GM12874 (cell line): Measurements from ENCODE around the gene FRS2.

Source experiments
- TF ChIP-seq, protein P1 (sequence below): IDR thresholded peaks from 2 replicates; pipeline ENCODE4 v1.5.1; 2011; ENCODE audit warnings: low read depth, mild to moderate bottlenecking, control low read depth, low read length, moderate library complexity; ENCODE audit not compliant: insufficient read depth

FRS2 gene

DNA sequence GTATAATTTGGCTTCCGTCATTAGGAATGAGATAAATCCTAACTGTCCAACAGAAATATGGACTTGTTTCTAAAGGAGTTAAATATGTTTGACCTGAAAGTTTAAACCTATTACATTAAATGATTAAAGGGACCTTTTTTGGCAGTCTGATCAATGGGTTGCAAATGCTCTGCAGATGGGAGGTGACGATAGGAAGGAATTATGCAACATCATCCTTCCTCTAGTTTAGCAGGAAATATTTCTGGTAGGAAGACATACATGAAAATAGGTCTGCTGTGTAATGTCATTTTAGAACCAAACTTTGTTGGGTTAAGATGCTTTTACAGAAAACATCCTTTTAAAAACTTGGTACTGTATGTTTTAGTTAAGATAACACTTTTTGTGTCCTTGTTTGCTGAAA, 137.9 kb downstream of the FRS2 start:
- TF ChIP-seq, protein P1, sequence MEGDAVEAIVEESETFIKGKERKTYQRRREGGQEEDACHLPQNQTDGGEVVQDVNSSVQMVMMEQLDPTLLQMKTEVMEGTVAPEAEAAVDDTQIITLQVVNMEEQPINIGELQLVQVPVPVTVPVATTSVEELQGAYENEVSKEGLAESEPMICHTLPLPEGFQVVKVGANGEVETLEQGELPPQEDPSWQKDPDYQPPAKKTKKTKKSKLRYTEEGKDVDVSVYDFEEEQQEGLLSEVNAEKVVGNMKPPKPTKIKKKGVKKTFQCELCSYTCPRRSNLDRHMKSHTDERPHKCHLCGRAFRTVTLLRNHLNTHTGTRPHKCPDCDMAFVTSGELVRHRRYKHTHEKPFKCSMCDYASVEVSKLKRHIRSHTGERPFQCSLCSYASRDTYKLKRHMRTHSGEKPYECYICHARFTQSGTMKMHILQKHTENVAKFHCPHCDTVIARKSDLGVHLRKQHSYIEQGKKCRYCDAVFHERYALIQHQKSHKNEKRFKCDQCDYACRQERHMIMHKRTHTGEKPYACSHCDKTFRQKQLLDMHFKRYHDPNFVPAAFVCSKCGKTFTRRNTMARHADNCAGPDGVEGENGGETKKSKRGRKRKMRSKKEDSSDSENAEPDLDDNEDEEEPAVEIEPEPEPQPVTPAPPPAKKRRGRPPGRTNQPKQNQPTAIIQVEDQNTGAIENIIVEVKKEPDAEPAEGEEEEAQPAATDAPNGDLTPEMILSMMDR, result no peak

DNA sequence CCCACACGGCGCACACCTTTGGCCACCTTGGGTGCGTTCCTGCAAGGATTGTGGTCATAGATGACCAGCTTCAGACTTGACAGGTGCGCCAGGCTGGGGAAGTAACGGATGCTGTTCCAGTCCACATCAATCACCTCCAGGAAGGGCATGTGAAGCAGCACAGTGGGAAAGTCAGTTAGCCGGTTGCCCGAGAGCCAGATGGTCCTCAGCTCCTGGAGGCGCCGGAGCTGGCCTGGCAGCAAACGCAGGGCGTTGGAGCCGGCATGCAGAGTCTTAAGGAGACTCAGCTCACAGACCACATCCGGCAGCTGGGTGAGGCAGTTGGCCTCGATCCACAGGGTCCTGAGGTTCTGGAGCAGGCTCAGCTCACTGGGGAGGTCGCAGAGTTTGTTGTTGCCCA, 139.9 kb downstream of the FRS2 start:
- TF ChIP-seq, protein P1, result no peak

DNA sequence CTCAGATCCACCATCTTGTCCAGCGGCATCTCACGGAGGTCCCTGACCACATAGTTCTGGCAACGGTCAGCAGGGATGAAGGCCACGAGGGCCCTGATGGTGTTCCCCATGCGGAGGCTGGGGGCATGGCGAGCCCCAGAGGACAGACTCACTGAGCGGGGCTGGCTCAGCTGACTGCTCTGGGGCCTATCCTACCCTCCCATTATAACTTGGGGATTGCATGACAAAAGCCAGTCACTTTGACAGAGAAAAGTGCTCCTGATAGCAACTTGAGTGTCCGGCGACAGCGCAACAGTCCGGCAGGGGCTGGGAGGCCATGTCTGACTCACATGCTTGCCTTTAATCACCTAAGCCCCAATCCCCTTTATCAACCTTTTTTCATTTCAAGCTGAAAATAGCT, 140.5 kb downstream of the FRS2 start, which contains the start of gene LRRC10:
TSS of gene LRRC10 (minus strand) at position 179 of the 400 bp plus-strand sequence. CDS start at position 110, 69 bp downstream.
- TF ChIP-seq, protein P1, result no peak

DNA sequence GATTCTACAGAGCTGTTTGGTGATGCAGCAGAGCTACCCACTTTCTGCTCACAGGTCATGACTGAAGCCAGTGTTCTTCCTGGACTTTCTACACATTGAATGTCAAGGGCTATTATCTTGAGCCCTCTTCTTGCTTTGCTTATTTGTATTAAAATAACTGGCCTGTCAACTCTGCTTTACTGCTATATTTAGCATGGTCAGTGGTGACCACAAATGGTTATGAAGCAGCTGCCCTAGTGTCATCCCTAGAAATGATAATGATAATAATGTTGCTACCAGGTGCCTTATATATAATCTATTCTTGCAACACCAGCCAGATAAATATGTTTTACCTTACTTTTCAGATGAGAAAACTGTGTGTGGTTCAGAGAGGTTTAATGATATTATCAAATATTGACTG, 143.2 kb downstream of the FRS2 start:
- TF ChIP-seq, protein P1, result no peak

DNA sequence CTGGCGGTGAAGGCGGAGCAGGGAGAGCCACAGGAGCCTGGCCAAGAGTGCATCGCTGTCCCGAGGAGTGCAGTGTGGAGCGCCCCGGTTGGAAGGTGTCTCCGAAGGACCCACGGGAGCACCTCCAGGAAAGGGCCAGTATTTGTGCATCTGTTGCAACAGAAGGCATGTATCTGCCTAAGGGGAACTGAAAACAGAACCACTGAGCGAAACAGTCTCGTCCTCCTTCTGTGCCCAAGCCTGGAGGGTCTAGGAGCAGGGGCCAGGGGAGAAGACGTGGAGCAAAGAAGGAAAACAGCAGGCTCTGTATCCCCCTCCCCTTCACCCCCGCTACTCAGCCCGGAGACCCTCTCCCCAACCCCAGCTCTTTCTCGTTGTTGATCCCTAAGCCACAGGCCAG, 145.8 kb downstream of the FRS2 start:
- TF ChIP-seq, protein P1, result no peak

DNA sequence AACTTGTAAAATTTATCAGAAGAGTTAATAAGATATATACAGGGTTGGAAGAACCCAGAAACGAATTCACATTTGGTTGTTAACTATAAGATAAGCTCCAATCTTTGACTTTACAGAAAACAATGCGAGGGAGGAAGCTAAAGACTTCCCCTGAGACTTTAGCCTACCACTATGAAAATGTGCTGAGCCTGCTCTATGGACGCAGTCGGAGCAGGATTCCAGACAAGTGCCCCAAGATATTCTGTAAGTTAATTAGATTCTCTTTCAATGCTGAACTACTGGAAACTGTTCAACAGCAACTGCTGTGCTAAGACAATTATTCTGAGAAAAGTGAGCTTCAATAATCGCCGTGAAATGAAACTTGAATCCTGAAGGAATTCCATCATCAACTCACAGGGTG, 148.9 kb downstream of the FRS2 start:
- TF ChIP-seq, protein P1, result no peak

DNA sequence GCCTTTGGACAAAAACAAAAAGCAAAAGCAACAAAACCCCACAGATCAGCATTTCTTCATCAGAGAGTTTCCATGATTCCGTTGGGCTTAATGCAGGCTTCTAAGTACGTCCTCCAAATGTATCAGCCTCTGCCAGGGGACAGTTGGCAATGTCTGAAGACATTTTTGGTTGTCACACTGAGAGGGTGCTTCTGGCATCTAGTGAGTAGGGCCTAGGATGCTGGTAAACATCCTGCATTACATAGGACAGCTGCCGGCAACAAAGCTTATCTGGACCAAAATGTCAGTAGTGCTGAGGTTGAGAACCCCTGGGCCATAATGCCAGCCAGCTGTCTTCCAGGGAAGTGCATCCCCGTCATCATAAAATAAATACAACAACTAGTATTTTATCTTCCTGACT, 149.9 kb downstream of the FRS2 start:
- TF ChIP-seq, protein P1, result no peak

DNA sequence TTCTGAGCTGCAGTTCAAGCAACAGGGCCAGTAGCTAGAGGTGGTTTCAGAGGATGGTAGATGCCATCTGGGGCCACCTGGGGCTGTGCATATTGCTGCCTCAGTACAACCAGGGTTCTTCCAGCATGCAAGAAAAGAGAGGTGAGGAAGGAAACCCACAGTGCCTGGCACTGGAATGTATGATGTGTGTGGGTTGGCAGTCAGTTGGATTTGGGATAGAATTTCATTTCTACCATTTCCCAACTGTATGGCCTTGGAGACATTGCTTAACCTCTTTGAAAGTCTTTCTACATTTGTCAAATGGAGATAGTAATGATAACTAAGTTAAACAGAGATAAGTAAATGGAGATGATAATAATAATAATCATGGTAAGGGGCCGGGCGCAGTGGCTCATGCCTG, 150.7 kb downstream of the FRS2 start:
- TF ChIP-seq, protein P1, result no peak
